Trophoblast cell (in vitro differentiated cells and primary cell): ENCODE results near the gene RPRD1B.

Experiments
- DNase-seq, 2 donors: peaks; one replicate each; pipeline ENCODE4 v3.0.0-alpha.2; 2016
- H2AFZ ChIP-seq: 2 replicates; pipeline ENCODE4 v1.6.1; 2013; ENCODE audit warnings: low read length, moderate library complexity, mild to moderate bottlenecking; ENCODE audit not compliant: insufficient read depth, poor library complexity
- H2AK5ac ChIP-seq: 2 replicates; pipeline ENCODE4 v1.6.1; 2013; ENCODE audit warnings: mild to moderate bottlenecking, low read length
- H2BK120ac ChIP-seq: 2 replicates; pipeline ENCODE4 v1.6.1; 2013; ENCODE audit warnings: low read length, mild to moderate bottlenecking, moderate library complexity; ENCODE audit not compliant: insufficient read depth, poor library complexity
- H2BK12ac ChIP-seq: 2 replicates; pipeline ENCODE4 v1.6.1; 2013; ENCODE audit warnings: mild to moderate bottlenecking, low read length, moderate library complexity
- H2BK5ac ChIP-seq: 2 replicates; pipeline ENCODE4 v1.6.1; 2013; ENCODE audit warnings: low read length, low read depth, moderate library complexity, mild to moderate bottlenecking; ENCODE audit not compliant: poor library complexity
- H3K14ac ChIP-seq: 2 replicates; pipeline ENCODE4 v1.6.1; 2013; ENCODE audit warnings: mild to moderate bottlenecking, low read length
- H3K18ac ChIP-seq: 2 replicates; pipeline ENCODE4 v1.6.1; 2013; ENCODE audit warnings: mild to moderate bottlenecking, low read length
- H3K23ac ChIP-seq: 2 replicates; pipeline ENCODE4 v1.6.1; 2013; ENCODE audit warnings: low read length
- H3K27ac ChIP-seq: 2 replicates; pipeline ENCODE4 v1.5.1; 2013; ENCODE audit warnings: low read depth, mild to moderate bottlenecking, inconsistent platforms, low read length, moderate library complexity
- H3K27me3 ChIP-seq: 2 replicates; pipeline ENCODE4 v1.6.1; 2013; ENCODE audit warnings: inconsistent platforms, mild to moderate bottlenecking, low read length, moderate library complexity; ENCODE audit not compliant: insufficient read depth
- H3K36me3 ChIP-seq, 2 experiments: 1 replicate in 1 of 2; 2 replicates in 1 of 2; pipeline ENCODE4 v1.6.1; 2013; ENCODE audit warnings: low read length in 2 of 2, mild to moderate bottlenecking in 2 of 2, moderate library complexity in 1 of 2; ENCODE audit not compliant: insufficient read depth in 2 of 2, control insufficient read depth in 1 of 2
- H3K4ac ChIP-seq: 2 replicates; pipeline ENCODE4 v1.6.1; 2013; ENCODE audit warnings: low read depth, mild to moderate bottlenecking, low read length, moderate library complexity
- H3K4me1 ChIP-seq, 2 experiments: 1 replicate in 1 of 2; 2 replicates in 1 of 2; pipeline ENCODE4 v1.6.1; 2013; ENCODE audit warnings: low read length in 2 of 2, mild to moderate bottlenecking in 2 of 2, moderate library complexity in 1 of 2; ENCODE audit not compliant: insufficient read depth in 2 of 2, control insufficient read depth in 1 of 2
- H3K4me2 ChIP-seq: 2 replicates; pipeline ENCODE4 v1.6.1; 2013; ENCODE audit warnings: inconsistent platforms, mild to moderate bottlenecking, low read length, moderate library complexity
- H3K4me3 ChIP-seq: 2 replicates; pipeline ENCODE4 v1.5.1; 2013; ENCODE audit warnings: mild to moderate bottlenecking, low read depth, low read length, inconsistent platforms
- H3K79me1 ChIP-seq: one replicate; pipeline ENCODE4 v1.6.1; 2013; ENCODE audit warnings: low read length
- H3K79me2 ChIP-seq: 2 replicates; pipeline ENCODE4 v1.6.1; 2013; ENCODE audit warnings: low read length, mild to moderate bottlenecking; ENCODE audit not compliant: control insufficient read depth, insufficient read depth, poor library complexity
- H3K9ac ChIP-seq: 2 replicates; pipeline ENCODE4 v1.6.1; 2013; ENCODE audit warnings: mild to moderate bottlenecking, low read length
- H3K9me3 ChIP-seq: 2 replicates; pipeline ENCODE4 v1.6.1; 2013; ENCODE audit warnings: low read depth, mild to moderate bottlenecking, control low read depth, inconsistent platforms, low read length; ENCODE audit not compliant: insufficient read depth
- H4K12ac ChIP-seq: 2 replicates; pipeline ENCODE4 v1.6.1; 2013; ENCODE audit warnings: low read depth, mild to moderate bottlenecking, low read length, moderate library complexity
- H4K8ac ChIP-seq: 2 replicates; pipeline ENCODE4 v1.6.1; 2013; ENCODE audit warnings: low read depth, mild to moderate bottlenecking, low read length, moderate library complexity
- H4K91ac ChIP-seq: one replicate; pipeline ENCODE4 v1.6.1; 2013; ENCODE audit warnings: low read depth, mild to moderate bottlenecking, low read length, moderate library complexity
- WGBS: extraction: QIAGEN DNeasy Blood & Tissue Kit; methylation state at CpG from one replicate; pipeline ENCODE4 v1.1.7; 2013; ENCODE audit warnings: missing lambda C conversion rate; ENCODE audit not compliant: insufficient read length, insufficient coverage; ENCODE audit errors: extremely low coverage; 5-methylcytosine and 5-hydroxymethylcytosine counted together

Gene RPRD1B

DNA sequence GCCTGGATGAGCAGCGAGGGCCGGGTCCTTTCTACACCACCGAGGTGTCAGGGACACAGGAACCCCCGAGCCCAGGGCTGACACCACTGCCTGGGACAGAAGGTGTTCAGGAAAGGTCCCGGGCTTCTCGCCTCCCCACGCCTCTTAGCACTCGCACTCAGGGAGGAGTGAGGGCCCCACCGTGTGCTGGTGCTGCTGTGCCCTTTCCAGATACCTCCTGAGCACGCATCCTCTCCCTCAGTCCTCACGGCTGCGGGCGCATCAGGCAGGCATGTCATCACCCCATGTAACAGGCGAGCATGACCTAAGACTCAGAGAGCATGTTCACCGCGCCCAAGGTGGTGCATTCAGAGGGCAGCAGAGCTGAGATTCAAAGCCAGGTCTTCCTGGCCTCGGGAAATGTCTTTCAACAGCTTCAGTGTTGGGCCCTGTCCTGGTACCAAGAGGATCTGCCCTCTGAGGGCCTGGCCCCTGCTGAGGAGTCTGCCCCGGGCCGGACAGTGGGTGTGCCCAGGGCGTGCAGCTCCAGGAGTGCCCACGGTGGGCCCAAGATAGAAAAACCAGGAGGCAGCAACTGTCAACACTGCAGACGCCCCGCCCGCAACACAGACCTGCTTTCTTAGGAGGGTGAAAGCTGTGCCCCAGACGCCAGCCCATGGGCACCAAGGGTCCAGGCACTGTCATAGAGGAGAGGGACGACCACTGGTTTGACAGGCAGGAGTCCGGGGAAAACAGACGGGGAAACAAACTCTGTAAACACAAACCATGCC, 102.3 kb downstream of the RPRD1B start:
- Histone ChIP-seq H3K27me3 (no peaks in the 10 kb centered on the region), H3K18ac (peak overlapping the region; percentile 4), H3K4ac (no peak overlapping the region), H2AK5ac (peak overlapping the region; percentile 6), H4K12ac (no peak overlapping the region), H4K91ac (peak overlapping the region; percentile 76), H3K14ac (peak overlapping the region; percentile 28), H2AFZ (no peak overlapping the region), H3K36me3 (peaks cover 51 to 70% of the 10 kb centered on the region in 2 experiments), H3K9me3 (peaks cover 7% of the 10 kb centered on the region), H2BK120ac (peak overlapping the region; percentile 7), H3K23ac (no peak overlapping the region), H3K4me3 (no peak overlapping the region), H2BK5ac (no peak overlapping the region), H3K27ac (peak overlapping the region; percentile 63), H2BK12ac (peak overlapping the region; percentile 10), H3K4me2 (no peak overlapping the region), H3K9ac (no peak overlapping the region), H4K8ac (no peak overlapping the region), H3K79me2 (no peaks in the 10 kb centered on the region), H3K79me1 (peaks cover 25% of the 10 kb centered on the region), H3K4me1 (peaks cover 32 to 35% of the 10 kb centered on the region in 2 experiments)
- no CpG with 5 or more reads among the region's 28 CpGs for WGBS
- no peak for DNase-seq

DNA sequence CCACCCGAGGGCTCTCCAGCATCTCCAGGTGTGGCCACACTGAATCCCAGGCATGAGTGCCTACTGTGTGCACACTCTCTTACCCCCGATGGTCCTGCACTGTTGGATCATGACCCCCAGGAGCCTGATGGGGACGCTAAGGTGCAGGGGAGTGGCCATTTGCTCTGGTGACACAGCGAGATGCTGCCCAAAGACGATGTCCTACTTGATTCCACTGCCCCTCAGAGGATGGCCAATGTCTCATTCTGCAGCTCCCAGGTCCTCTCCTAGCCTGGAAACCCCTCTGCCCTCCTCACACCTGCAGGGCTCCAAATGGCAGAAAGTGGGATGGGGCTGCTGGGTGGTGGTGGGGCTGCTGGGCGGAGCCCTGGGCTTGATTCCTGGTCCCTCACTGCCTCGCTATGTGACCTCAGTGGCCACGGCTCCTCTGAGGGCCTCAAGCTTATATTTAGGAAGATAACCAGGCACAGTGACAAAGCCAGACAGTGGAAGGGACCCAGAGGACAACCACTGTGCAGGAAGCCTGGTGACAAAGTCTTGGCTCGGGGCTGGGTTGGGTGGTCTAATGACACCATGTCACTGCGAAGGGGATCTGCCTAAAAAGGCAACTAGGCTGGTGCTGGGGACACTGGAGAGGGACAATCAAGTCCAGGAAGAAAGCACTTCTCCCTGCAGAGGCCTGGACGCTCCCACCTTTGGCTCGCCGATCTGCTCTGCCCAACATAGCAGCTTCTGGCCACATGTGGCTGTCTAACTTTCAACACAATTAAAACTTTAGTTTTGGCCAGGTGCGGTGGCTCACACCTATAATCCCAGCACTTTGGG, 103.1 kb downstream of the RPRD1B start:
- H4K8ac ChIP-seq = no peak overlapping the region
- no peak overlapping the region for H2BK12ac ChIP-seq
- H3K27me3 ChIP-seq = no peaks in the 10 kb centered on the region
- peaks cover 9% of the 10 kb centered on the region for H3K9me3 ChIP-seq
- no peak overlapping the region for H2BK5ac ChIP-seq
- H3K4me3 ChIP-seq = peak overlapping the region; percentile 44
- no peak overlapping the region for H3K27ac ChIP-seq
- H4K91ac ChIP-seq = no peak overlapping the region
- H3K23ac ChIP-seq = no peak overlapping the region
- H2BK120ac ChIP-seq = no peak overlapping the region
- H3K18ac ChIP-seq = no peak overlapping the region
- H3K4me1 ChIP-seq = peaks cover 27 to 29% of the 10 kb centered on the region in 2 experiments
- H3K14ac ChIP-seq = no peak overlapping the region
- H3K4ac ChIP-seq = no peak overlapping the region
- H3K79me2 ChIP-seq = no peaks in the 10 kb centered on the region
- H2AK5ac ChIP-seq = no peak overlapping the region
- H3K79me1 ChIP-seq = peaks cover 20% of the 10 kb centered on the region
- no peak for DNase-seq
- H3K4me2 ChIP-seq = no peak overlapping the region
- H2AFZ ChIP-seq = no peak overlapping the region
- WGBS = no CpG with 5 or more reads among the region's 14 CpGs
- H3K9ac ChIP-seq = no peak overlapping the region
- peaks cover 53 to 71% of the 10 kb centered on the region in 2 experiments for H3K36me3 ChIP-seq
- no peak overlapping the region for H4K12ac ChIP-seq

DNA sequence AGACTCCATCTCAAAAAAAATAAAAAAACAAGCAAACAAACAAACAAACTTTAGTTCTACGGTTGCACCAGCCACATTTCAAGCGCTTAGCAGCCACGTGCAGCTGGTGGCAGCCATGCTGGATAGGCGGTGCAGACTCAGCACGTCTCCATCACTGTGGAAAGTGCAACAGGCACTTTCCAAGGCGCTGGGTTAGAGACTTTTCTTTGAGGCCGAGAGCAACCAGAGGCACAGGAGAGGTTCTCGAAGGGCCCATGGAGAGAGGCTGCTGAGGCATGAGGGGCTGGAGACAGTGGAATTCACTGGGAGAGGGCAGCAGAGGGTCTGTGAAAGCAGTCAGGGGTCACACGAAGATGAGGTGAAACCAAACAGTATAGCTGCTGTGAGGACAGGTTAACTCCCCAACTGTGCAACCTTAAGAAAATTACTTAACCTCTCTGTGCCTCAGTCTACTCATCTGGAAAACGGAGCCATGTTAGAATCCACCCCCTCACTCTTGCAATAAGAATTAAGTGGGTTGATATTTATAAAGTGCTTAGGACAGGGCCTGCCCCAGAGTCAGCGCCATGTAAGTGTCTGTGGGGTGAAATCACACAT, 104.0 kb downstream of the RPRD1B start:
- Histone ChIP-seq H3K4me1 (peaks cover 20 to 28% of the 10 kb centered on the region in 2 experiments), H4K8ac (no peak overlapping the region), H3K27me3 (no peaks in the 10 kb centered on the region), H3K4me3 (no peak overlapping the region), H2AK5ac (no peak overlapping the region), H3K36me3 (peaks cover 54 to 71% of the 10 kb centered on the region in 2 experiments), H3K9ac (peak overlapping the region; percentile 28), H2BK12ac (no peak overlapping the region), H3K4ac (no peak overlapping the region), H3K27ac (no peak overlapping the region), H4K91ac (no peak overlapping the region), H2BK5ac (no peak overlapping the region), H3K18ac (no peak overlapping the region), H3K4me2 (no peak overlapping the region), H3K79me1 (peaks cover 18% of the 10 kb centered on the region), H3K14ac (no peak overlapping the region), H3K23ac (no peak overlapping the region), H2AFZ (no peak overlapping the region), H3K9me3 (peaks cover 9% of the 10 kb centered on the region), H4K12ac (no peak overlapping the region), H3K79me2 (no peaks in the 10 kb centered on the region), H2BK120ac (no peak overlapping the region)
- no peak for DNase-seq
- WGBS = no CpG with 5 or more reads among the region's 11 CpGs

DNA sequence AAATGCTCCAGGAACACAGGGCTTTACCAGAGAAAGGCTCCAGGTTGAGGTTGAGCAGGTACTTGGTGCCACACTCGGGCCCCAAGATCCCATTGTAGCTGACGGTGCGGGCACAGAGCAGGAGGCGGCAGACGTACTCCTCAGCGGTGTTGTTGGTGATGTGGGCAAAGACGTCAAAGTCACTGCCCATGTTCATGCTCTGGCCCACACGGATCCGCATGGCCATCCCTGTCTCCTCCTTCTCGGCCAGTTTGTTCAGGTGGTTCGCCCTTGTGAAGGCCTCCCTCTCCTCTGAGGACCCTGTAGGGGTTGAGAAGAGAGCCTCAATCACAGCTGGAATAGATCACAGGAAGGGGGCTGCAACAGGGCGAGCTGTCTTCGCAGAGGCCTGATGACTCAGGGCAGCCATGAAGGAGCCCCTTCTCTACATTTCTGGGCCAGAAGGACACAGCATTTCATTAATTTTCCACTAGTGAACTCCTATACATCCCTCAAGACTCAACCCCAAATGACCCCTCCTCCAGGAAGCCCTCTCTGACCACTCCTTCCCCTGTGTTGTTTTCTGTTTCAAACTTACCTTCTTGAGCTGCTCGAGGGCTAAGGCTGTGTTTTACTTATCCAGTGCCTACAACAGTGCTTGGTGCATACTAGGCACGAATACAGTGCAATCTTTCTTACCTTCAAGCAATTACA, 104.7 kb downstream of the RPRD1B start:
- no peak overlapping the region for H3K4me2 ChIP-seq
- no peak overlapping the region for H2BK120ac ChIP-seq
- DNase-seq = no peak
- no peak overlapping the region for H3K23ac ChIP-seq
- WGBS = no CpG with 5 or more reads among the region's 15 CpGs
- H3K4me3 ChIP-seq = no peak overlapping the region
- H3K4ac ChIP-seq = no peak overlapping the region
- H2AK5ac ChIP-seq = peak overlapping the region; percentile 38
- H3K27me3 ChIP-seq = no peaks in the 10 kb centered on the region
- no peak overlapping the region for H3K14ac ChIP-seq
- H3K79me2 ChIP-seq = no peaks in the 10 kb centered on the region
- H3K36me3 ChIP-seq = peaks cover 52 to 70% of the 10 kb centered on the region in 2 experiments
- H3K79me1 ChIP-seq = peaks cover 16% of the 10 kb centered on the region
- no peak overlapping the region for H2BK12ac ChIP-seq
- H4K91ac ChIP-seq = no peak overlapping the region
- no peak overlapping the region for H4K8ac ChIP-seq
- no peak overlapping the region for H2AFZ ChIP-seq
- H3K9ac ChIP-seq = no peak overlapping the region
- peaks cover 16 to 30% of the 10 kb centered on the region in 2 experiments for H3K4me1 ChIP-seq
- no peak overlapping the region for H2BK5ac ChIP-seq
- no peak overlapping the region for H3K27ac ChIP-seq
- H4K12ac ChIP-seq = no peak overlapping the region
- H3K18ac ChIP-seq = no peak overlapping the region
- H3K9me3 ChIP-seq = peaks cover 9% of the 10 kb centered on the region
